ENCODE measurements around the gene SLIT3. TPM values are rescaled to one million over a fixed set of nuclear protein-coding genes. Genes with fewer than 3 reads are reported as not detected.

The SLIT3 gene
- total and polyA plus RNA-seq, 10 of the 15 experiments (the other 5 are each of a cell fraction or from before 2014, with no cell fraction given): 0.05 TPM; not detected in 9

GRCh38 chr5:168721966-168722365 lies 579.0 kb downstream of the SLIT3 start (continued):
- TF ChIP-seq NKRF (conservative IDR thresholded peaks at IDR 0.05) (no peak), SMAD1 (IDR thresholded peaks at IDR 0.05; ENCODE audit: low read depth, partially characterized antibody) (no peak), ATF3 (IDR thresholded peaks at IDR 0.05; ENCODE audit: borderline replicate concordance, extremely low read depth, low read depth, low read length) (no peak), PKNOX1 (IDR thresholded peaks at IDR 0.05) (no peak), NFIC (IDR thresholded peaks at IDR 0.05; ENCODE audit: low read depth, low read length) (no peak), MEF2B (IDR thresholded peaks at IDR 0.05; ENCODE audit: partially characterized antibody, poor library complexity, severe bottlenecking) (no peak), KLF5 (IDR thresholded peaks at IDR 0.05; ENCODE audit: partially characterized antibody) (no peak), TCF3 (IDR thresholded peaks at IDR 0.05; ENCODE audit: borderline replicate concordance, insufficient read depth, low read depth, low read length) (no peak)
